T follicular helper cell (primary cell): Measurements from ENCODE around the gene CLK2.
A peak's percentile ranks its signal among the peaks of the same experiment; 100 is the strongest.
"Not testable (repeated sequence)": the region's sequence is repeated elsewhere in the genome, so short reads cannot be mapped to it uniquely, and the experiment has no call there.

Experiments
- DNase-seq: peaks from one replicate; pipeline ENCODE4 v3.0.0-alpha.2; 2020; ENCODE audit warnings: low read depth

The CLK2 gene

GRCh38 chr1:155266553-155266952 is 6.8 kb downstream of the CLK2 start:
- no peak for DNase-seq

- DNase-seq = no peak
Measured at GRCh38 chr1:155263067-155263466, 10.2 kb downstream of the CLK2 start.

GRCh38 chr1:155261852-155262673 is 11.2 kb downstream of the CLK2 start, which contains the start of gene SCAMP3:
SCAMP3 (minus strand) TSS chr1:155262360; CDS start chr1:155262151, 209 bp downstream.
- peak; percentile 77 for DNase-seq

- no peak for DNase-seq
Measured at GRCh38 chr1:155261493-155261851, 11.8 kb downstream of the CLK2 start.

GRCh38 chr1:155260276-155260675 is 13.0 kb downstream of the CLK2 start:
- no peak for DNase-seq

GRCh38 chr1:155256058-155256852 is 17.0 kb downstream of the CLK2 start:
- no peak for DNase-seq

GRCh38 chr1:155255243-155256007 is 17.9 kb downstream of the CLK2 start, which contains the start of gene ENTREP3:
ENTREP3 (minus strand) TSS chr1:155255483; CDS start chr1:155254877, 606 bp downstream.
- DNase-seq = peak; percentile 70

- DNase-seq = no peak
Measured at GRCh38 chr1:155254714-155255242, 18.5 kb downstream of the CLK2 start.

- DNase-seq = no peak
Measured at GRCh38 chr1:155254228-155254713, 19.0 kb downstream of the CLK2 start.

GRCh38 chr1:155253797-155254196 is 19.5 kb downstream of the CLK2 start:
- DNase-seq = no peak

- no peak for DNase-seq
Measured at GRCh38 chr1:155253208-155253607, 20.1 kb downstream of the CLK2 start.

- no peak for DNase-seq
Measured at GRCh38 chr1:155251566-155251965, 21.7 kb downstream of the CLK2 start.

- DNase-seq = peak; percentile 94
Measured at GRCh38 chr1:155250633-155251449, 22.5 kb downstream of the CLK2 start.

GRCh38 chr1:155250246-155250632 is 23.1 kb downstream of the CLK2 start:
- DNase-seq = no peak

- no peak for DNase-seq
Measured at GRCh38 chr1:155247667-155248553, 25.4 kb downstream of the CLK2 start.

GRCh38 chr1:155246796-155247195 is 26.5 kb downstream of the CLK2 start:
- DNase-seq = not testable (repeated sequence)

- DNase-seq = no peak
Measured at GRCh38 chr1:155245163-155245524, 28.2 kb downstream of the CLK2 start.

GRCh38 chr1:155244368-155245162 is 28.7 kb downstream of the CLK2 start:
- peak; percentile 86 for DNase-seq

- DNase-seq = no peak
Measured at GRCh38 chr1:155242805-155243358, 30.4 kb downstream of the CLK2 start.
